ENCODE measurements around the gene EPHA1. TPM values are rescaled to one million over a fixed set of nuclear protein-coding genes. Genes with fewer than 3 reads are reported as not detected.

Gene EPHA1
- total RNA-seq, 1 donor from 2014 or later = not detected

GRCh38 chr7:143346018-143346417 lies 62.6 kb downstream of the EPHA1 start:
- DNase-seq = no peak

- DNase-seq = no peak
These were observed 63.2 kb downstream of the EPHA1 start for GRCh38 chr7:143345428-143345900.

GRCh38 chr7:143343596-143343995 lies 65.1 kb downstream of the EPHA1 start:
- no peak for DNase-seq

- DNase-seq = no peak
These were observed 66.8 kb downstream of the EPHA1 start for GRCh38 chr7:143341842-143342241.

Small RNAs within 50 kb of the gene (small RNA-seq; reads per million reads assigned to genes)
- not detected for gene MIR6892

Other genes with a start within 250 kb of the EPHA1 start
- gene TAS2R39, start 225.4 kb downstream of the EPHA1 start, total RNA-seq = not detected
- not detected for gene TAS2R40, start 186.8 kb downstream of the EPHA1 start, total RNA-seq
- gene GSTK1, start 145.4 kb downstream of the EPHA1 start, total RNA-seq = 36.0 TPM
- 0.31 TPM for gene TMEM139, start 123.9 kb downstream of the EPHA1 start, total RNA-seq
- 20.7 TPM for gene CASP2, start 120.5 kb downstream of the EPHA1 start, total RNA-seq
- under 0.01 TPM for gene CLCN1, start 92.7 kb downstream of the EPHA1 start, total RNA-seq
- gene FAM131B, start 46.1 kb downstream of the EPHA1 start, total RNA-seq = 91.1 TPM
- 9.4 TPM for gene ZYX, start 27.5 kb downstream of the EPHA1 start, total RNA-seq
- gene TAS2R60, start 34.6 kb upstream of the EPHA1 start, total RNA-seq = not detected
- gene TAS2R41, start 69.0 kb upstream of the EPHA1 start, total RNA-seq = not detected
- 0.47 TPM for gene CTAGE15, start 162.9 kb upstream of the EPHA1 start, total RNA-seq
- gene TCAF2, start 212.1 kb upstream of the EPHA1 start, total RNA-seq = 0.78 TPM